ENCODE measurements around the gene DNAJB12. TPM values are rescaled to one million over a fixed set of nuclear protein-coding genes. Genes with fewer than 3 reads are reported as not detected.

DNAJB12 gene
- total RNA-seq, 1 donor from 2014 or later, result 20.5 TPM

DNA sequence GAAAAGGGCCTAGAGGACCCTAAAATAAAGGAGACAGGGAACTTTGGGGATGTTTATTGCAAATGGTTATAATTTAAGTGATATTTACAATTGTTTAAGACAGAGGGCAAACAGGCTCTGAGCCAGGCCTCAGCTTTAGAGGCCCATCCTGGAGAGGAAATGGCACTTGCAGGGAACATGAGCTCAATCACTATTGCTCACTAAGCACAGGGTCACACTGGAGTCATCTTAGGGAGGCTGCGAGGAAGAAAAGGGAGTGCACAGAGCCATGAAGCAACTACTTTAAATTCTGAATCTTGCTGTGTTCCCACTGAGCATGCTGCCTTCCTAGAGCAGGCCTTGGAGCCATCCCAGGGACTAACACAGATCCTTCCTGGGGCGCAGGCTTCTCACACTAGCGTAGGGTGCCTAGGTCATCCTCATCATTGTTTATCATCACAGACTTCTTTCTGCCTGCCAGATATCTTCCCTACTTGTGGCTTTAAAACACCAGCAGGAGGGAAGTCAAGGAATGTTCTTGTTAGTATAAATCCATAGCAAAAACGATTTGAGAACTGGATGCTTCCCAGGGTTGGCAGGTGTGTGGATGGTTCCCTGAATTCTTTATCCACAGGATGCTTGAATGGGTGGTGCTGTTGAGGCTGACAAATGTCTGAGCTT is 12.7 kb upstream of the DNAJB12 start:
- DNase-seq (ENCODE audit: low spot score), result no peak
- peaks cover 4% of the 10 kb centered on the region for H3K4me1 Mint-ChIP-seq (ENCODE audit: unreplicated experiment)
- H3K9me3 Mint-ChIP-seq (ENCODE audit: unreplicated experiment), result no peaks in the 10 kb centered on the region
- peaks cover 4% of the 10 kb centered on the region for H3K27me3 Mint-ChIP-seq (ENCODE audit: unreplicated experiment)
- H3K4me3 Mint-ChIP-seq (ENCODE audit: unreplicated experiment), result no peak overlapping the region
- H3K27ac Mint-ChIP-seq (ENCODE audit: unreplicated experiment), result no peak overlapping the region
- TF ChIP-seq, protein P1, sequence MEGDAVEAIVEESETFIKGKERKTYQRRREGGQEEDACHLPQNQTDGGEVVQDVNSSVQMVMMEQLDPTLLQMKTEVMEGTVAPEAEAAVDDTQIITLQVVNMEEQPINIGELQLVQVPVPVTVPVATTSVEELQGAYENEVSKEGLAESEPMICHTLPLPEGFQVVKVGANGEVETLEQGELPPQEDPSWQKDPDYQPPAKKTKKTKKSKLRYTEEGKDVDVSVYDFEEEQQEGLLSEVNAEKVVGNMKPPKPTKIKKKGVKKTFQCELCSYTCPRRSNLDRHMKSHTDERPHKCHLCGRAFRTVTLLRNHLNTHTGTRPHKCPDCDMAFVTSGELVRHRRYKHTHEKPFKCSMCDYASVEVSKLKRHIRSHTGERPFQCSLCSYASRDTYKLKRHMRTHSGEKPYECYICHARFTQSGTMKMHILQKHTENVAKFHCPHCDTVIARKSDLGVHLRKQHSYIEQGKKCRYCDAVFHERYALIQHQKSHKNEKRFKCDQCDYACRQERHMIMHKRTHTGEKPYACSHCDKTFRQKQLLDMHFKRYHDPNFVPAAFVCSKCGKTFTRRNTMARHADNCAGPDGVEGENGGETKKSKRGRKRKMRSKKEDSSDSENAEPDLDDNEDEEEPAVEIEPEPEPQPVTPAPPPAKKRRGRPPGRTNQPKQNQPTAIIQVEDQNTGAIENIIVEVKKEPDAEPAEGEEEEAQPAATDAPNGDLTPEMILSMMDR (IDR thresholded peaks at IDR 0.05; ENCODE audit: unreplicated experiment), result no peak
- peaks cover 16% of the 10 kb centered on the region for H3K36me3 Mint-ChIP-seq (ENCODE audit: low read depth, unreplicated experiment)

DNA sequence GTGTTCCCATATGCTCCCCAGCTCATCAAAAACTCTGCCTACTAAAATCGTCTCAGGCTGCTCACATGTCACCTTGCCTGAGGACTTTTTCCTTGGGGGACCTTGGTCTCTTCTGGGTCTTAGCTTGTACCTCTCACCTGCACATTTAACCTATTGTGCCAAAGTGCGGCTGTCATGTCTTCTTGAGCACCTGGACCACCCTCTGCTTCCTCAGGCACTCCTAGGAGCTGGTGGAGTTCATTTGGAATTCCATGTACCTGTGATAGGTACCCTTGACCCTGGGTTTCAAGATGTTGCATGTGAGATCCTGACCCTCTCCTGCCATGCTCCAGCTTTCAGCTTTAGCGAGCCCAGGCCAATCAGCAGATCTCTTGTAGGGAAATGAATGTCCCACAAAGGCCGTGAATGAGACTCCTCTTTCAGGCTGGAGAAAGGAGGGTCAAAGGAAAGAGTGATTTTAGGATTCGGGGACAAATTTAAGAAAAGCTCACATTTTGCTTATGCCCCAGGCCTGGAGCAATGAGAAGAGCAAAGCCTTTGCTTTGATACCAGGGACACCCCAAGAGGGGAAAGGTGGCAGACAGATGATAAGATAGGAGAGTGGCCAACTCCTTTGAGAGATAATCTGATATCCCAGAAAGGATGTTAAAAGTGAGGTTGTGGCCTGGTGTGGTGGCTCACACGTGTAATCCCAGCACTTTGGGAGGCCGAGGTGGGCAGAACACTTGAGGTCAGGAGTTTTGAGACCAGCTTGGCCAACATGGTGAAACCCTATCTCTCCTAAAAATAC is 10.6 kb upstream of the DNAJB12 start:
- peaks cover 4% of the 10 kb centered on the region for H3K27me3 Mint-ChIP-seq (ENCODE audit: unreplicated experiment)
- H3K4me3 Mint-ChIP-seq (ENCODE audit: unreplicated experiment), result no peak overlapping the region
- peak overlapping the region; percentile 20 for H3K27ac Mint-ChIP-seq (ENCODE audit: unreplicated experiment)
- DNase-seq (ENCODE audit: low spot score), result no peak
- no peaks in the 10 kb centered on the region for H3K9me3 Mint-ChIP-seq (ENCODE audit: unreplicated experiment)
- H3K36me3 Mint-ChIP-seq (ENCODE audit: low read depth, unreplicated experiment), result peaks cover 16% of the 10 kb centered on the region
- H3K4me1 Mint-ChIP-seq (ENCODE audit: unreplicated experiment), result peaks cover 4% of the 10 kb centered on the region
- TF ChIP-seq, protein P1 (IDR thresholded peaks at IDR 0.05; ENCODE audit: unreplicated experiment), result no peak

DNA sequence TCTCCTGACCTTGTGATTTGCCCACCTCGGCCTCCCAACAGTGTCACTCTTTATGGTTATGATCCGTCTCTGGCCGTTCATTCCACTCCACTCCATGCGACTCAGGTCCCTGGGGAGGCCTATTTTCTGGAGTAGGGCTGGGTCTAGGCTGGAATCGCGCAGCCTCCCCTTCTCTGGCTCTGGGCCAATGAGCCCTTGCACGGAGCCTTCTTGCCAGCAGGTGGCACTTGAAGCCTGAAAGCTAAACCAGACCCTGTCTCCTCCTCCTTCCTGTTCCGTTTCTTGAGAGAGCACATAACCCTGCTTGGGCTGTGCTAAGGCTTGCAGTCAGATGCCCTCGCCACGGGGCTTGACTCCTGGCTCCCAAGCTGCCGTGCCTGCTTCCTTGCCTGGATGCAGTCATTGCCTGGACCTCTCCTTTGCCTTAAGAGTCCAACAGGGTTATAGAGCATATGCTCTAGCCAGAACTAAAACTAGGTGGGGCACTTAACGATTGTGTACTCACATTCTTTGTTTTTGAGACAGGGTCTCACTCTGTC is 9.6 kb upstream of the DNAJB12 start:
- Mint-ChIP-seq H3K27me3 (ENCODE audit: unreplicated experiment) (peaks cover 4% of the 10 kb centered on the region), H3K4me1 (ENCODE audit: unreplicated experiment) (peaks cover 4% of the 10 kb centered on the region), H3K9me3 (ENCODE audit: unreplicated experiment) (no peaks in the 10 kb centered on the region), H3K4me3 (ENCODE audit: unreplicated experiment) (no peak overlapping the region), H3K27ac (ENCODE audit: unreplicated experiment) (peak overlapping the region; percentile 20), H3K36me3 (ENCODE audit: low read depth, unreplicated experiment) (peaks cover 16% of the 10 kb centered on the region)
- DNase-seq (ENCODE audit: low spot score), result peak; percentile 88
- TF ChIP-seq, protein P1 (IDR thresholded peaks at IDR 0.05; ENCODE audit: unreplicated experiment), result peak; percentile 69

DNA sequence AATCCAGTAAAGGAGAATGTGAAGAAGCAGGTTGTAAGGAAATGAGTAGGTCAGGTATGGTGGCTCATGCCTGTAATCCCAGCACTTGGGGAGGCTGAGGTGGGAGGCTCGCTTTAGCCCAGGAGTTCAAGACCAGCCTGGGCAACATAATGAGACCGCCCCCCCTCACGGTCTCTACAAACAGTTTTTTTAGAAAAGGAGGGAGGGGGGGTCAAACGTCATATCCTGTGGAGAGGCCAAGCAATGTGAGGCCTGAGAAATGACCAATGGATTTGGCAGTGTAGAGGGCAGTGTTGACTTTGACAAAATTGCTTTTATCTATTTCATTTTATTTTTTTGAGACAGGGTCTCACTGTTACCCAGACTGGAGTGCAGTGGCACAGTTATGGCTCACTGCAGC is 2.3 kb upstream of the DNAJB12 start:
- Mint-ChIP-seq H3K4me1 (ENCODE audit: unreplicated experiment) (peaks cover 26% of the 10 kb centered on the region), H3K27ac (ENCODE audit: unreplicated experiment) (no peak overlapping the region), H3K27me3 (ENCODE audit: unreplicated experiment) (peaks cover 1% of the 10 kb centered on the region), H3K9me3 (ENCODE audit: unreplicated experiment) (no peaks in the 10 kb centered on the region), H3K36me3 (ENCODE audit: low read depth, unreplicated experiment) (peaks cover 4% of the 10 kb centered on the region), H3K4me3 (ENCODE audit: unreplicated experiment) (no peak overlapping the region)
- DNase-seq (ENCODE audit: low spot score), result no peak
- TF ChIP-seq, protein P1 (IDR thresholded peaks at IDR 0.05; ENCODE audit: unreplicated experiment), result no peak

DNA sequence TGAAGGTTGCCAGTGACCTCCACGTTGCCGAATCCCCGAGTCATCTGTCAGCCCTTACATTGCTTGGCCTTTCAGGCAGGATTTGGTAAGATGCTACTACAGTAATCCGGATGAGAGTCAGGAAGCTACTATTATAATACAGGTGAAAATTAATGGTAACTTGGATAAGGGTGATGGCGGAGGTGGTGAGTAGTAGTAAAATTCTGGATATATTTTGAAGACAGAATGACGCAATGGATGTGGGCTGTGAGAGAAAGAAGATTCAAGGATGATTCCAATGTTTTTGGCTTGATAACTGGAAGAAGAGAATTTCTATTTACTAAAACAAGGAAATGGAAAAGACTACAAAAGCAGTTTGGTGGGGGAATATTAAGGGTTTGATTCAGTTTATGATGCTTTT is 1.4 kb upstream of the DNAJB12 start:
- H3K4me3 Mint-ChIP-seq (ENCODE audit: unreplicated experiment), result peak overlapping the region; percentile 56
- no peaks in the 10 kb centered on the region for H3K9me3 Mint-ChIP-seq (ENCODE audit: unreplicated experiment)
- peaks cover 12% of the 10 kb centered on the region for H3K36me3 Mint-ChIP-seq (ENCODE audit: low read depth, unreplicated experiment)
- H3K4me1 Mint-ChIP-seq (ENCODE audit: unreplicated experiment), result peaks cover 34% of the 10 kb centered on the region
- H3K27me3 Mint-ChIP-seq (ENCODE audit: unreplicated experiment), result peaks cover 6% of the 10 kb centered on the region
- no peak overlapping the region for H3K27ac Mint-ChIP-seq (ENCODE audit: unreplicated experiment)
- TF ChIP-seq, protein P1 (IDR thresholded peaks at IDR 0.05; ENCODE audit: unreplicated experiment), result no peak
- no peak for DNase-seq (ENCODE audit: low spot score)
